WTC11 (cell line): Measurements from ENCODE around the gene ERLEC1. TPM values are rescaled to one million over a fixed set of nuclear protein-coding genes. Genes with fewer than 3 reads are reported as not detected.
A peak's percentile ranks its signal among the peaks of the same experiment; 100 is the strongest.

Source experiments
- CBFB ChIP-seq: sonication (generic); formaldehyde crosslinking; IDR thresholded peaks from 2 replicates; pipeline ENCODE4 v1.8.1; 2022; ENCODE audit warnings: mild to moderate bottlenecking, low read depth, missing genetic modification reagents
- CREM ChIP-seq: sonication (generic); formaldehyde crosslinking; IDR thresholded peaks from 2 replicates; pipeline ENCODE4 v1.8.1; 2022; ENCODE audit warnings: mild to moderate bottlenecking, missing genetic modification reagents, moderate library complexity
- E2F1 ChIP-seq: sonication (generic); formaldehyde crosslinking; IDR thresholded peaks from 2 replicates; pipeline ENCODE4 v1.8.0; 2022; ENCODE audit warnings: mild to moderate bottlenecking, missing genetic modification reagents
- ESRRA ChIP-seq: sonication (generic); formaldehyde crosslinking; IDR thresholded peaks from 2 replicates; pipeline ENCODE4 v1.8.1; 2022; ENCODE audit warnings: mild to moderate bottlenecking, missing genetic modification reagents, borderline replicate concordance
- FOXP1 ChIP-seq: sonication (generic); formaldehyde crosslinking; IDR thresholded peaks from 2 replicates; pipeline ENCODE4 v1.8.0; 2022; ENCODE audit warnings: missing genetic modification reagents, mild to moderate bottlenecking, moderate library complexity, borderline replicate concordance
- KAT7 ChIP-seq: sonication (generic); formaldehyde crosslinking; IDR thresholded peaks from 2 replicates; pipeline ENCODE4 v1.8.1; 2023; ENCODE audit warnings: missing genetic modification reagents, mild to moderate bottlenecking, borderline replicate concordance
- NFATC4 ChIP-seq: fragments of 250-450 bp; sonication (Bioruptor Pico); IDR thresholded peaks from 2 replicates; pipeline ENCODE4 v1.9.0; 2021; ENCODE audit warnings: mild to moderate bottlenecking
- OVOL2 ChIP-seq: fragments of 250-450 bp; sonication (Bioruptor Pico); IDR thresholded peaks from 2 replicates; pipeline ENCODE4 v1.9.0; 2021; ENCODE audit warnings: mild to moderate bottlenecking, borderline replicate concordance
- SP1 ChIP-seq: sonication (generic); formaldehyde crosslinking; conservative IDR thresholded peaks from 2 replicates; pipeline ENCODE4 v1.8.1; 2022; ENCODE audit warnings: missing genetic modification reagents
- TEAD1 ChIP-seq: sonication (generic); formaldehyde crosslinking; IDR thresholded peaks from 2 replicates; pipeline ENCODE4 v1.8.0; 2022; ENCODE audit warnings: mild to moderate bottlenecking, missing genetic modification reagents
- TP53 ChIP-seq: sonication (generic); formaldehyde crosslinking; IDR thresholded peaks from 2 replicates; pipeline ENCODE4 v1.8.1; 2023; ENCODE audit warnings: mild to moderate bottlenecking, missing genetic modification reagents
- USF1 ChIP-seq: sonication (generic); formaldehyde crosslinking; IDR thresholded peaks from 2 replicates; pipeline ENCODE4 v1.8.0; 2022; ENCODE audit warnings: mild to moderate bottlenecking, missing genetic modification reagents
- USF2 ChIP-seq: sonication (generic); formaldehyde crosslinking; IDR thresholded peaks from 2 replicates; pipeline ENCODE4 v1.8.1; 2023; ENCODE audit warnings: mild to moderate bottlenecking, missing genetic modification reagents, moderate library complexity
- ZNF423 ChIP-seq: fragments of 250-450 bp; sonication (Bioruptor Pico); IDR thresholded peaks from 2 replicates; pipeline ENCODE4 v2.1.2; 2022; ENCODE audit warnings: mild to moderate bottlenecking, moderate library complexity
- ZNF532 ChIP-seq: fragments of 250-450 bp; sonication (Bioruptor Pico); IDR thresholded peaks from 2 replicates; pipeline ENCODE4 v1.9.0; 2021; ENCODE audit warnings: mild to moderate bottlenecking, borderline replicate concordance
- total RNA-seq: library from RNA; stranded (reverse); gene quantifications from 3 replicates; pipeline ENCODE4 v1.2.3, GENCODE V29; 2021
- TF ChIP-seq, protein P1 (sequence below): sonication (generic); formaldehyde crosslinking; IDR thresholded peaks from 2 replicates; pipeline ENCODE4 v1.8.1; 2023; ENCODE audit warnings: mild to moderate bottlenecking, missing genetic modification reagents, moderate library complexity
- TF ChIP-seq, protein P2 (sequence below): fragments of 250-450 bp; sonication (Bioruptor Pico); IDR thresholded peaks from 2 replicates; pipeline ENCODE4 v2.1.2; 2022; ENCODE audit warnings: mild to moderate bottlenecking, moderate library complexity
- TF ChIP-seq, protein P3 (sequence below): fragments of 250-450 bp; sonication (Bioruptor Pico); IDR thresholded peaks from 2 replicates; pipeline ENCODE4 v1.9.0; 2021; ENCODE audit warnings: mild to moderate bottlenecking
- TF ChIP-seq, protein P4 (sequence below): fragments of 250-450 bp; sonication (Bioruptor Pico); IDR thresholded peaks from 2 replicates; pipeline ENCODE4 v1.8.0; 2021; ENCODE audit warnings: mild to moderate bottlenecking
- TF ChIP-seq, protein P5 (sequence below): sonication (generic); formaldehyde crosslinking; IDR thresholded peaks from 2 replicates; pipeline ENCODE4 v1.8.1; 2022; ENCODE audit warnings: mild to moderate bottlenecking, moderate library complexity, missing genetic modification reagents
- TF ChIP-seq, protein P6 (sequence below): sonication (generic); formaldehyde crosslinking; IDR thresholded peaks from 2 replicates; pipeline ENCODE4 v1.8.1; 2023; ENCODE audit warnings: mild to moderate bottlenecking, missing genetic modification reagents

The ERLEC1 gene
- total RNA-seq, 1 experiment from 2014 or later: 26.5 TPM

DNA sequence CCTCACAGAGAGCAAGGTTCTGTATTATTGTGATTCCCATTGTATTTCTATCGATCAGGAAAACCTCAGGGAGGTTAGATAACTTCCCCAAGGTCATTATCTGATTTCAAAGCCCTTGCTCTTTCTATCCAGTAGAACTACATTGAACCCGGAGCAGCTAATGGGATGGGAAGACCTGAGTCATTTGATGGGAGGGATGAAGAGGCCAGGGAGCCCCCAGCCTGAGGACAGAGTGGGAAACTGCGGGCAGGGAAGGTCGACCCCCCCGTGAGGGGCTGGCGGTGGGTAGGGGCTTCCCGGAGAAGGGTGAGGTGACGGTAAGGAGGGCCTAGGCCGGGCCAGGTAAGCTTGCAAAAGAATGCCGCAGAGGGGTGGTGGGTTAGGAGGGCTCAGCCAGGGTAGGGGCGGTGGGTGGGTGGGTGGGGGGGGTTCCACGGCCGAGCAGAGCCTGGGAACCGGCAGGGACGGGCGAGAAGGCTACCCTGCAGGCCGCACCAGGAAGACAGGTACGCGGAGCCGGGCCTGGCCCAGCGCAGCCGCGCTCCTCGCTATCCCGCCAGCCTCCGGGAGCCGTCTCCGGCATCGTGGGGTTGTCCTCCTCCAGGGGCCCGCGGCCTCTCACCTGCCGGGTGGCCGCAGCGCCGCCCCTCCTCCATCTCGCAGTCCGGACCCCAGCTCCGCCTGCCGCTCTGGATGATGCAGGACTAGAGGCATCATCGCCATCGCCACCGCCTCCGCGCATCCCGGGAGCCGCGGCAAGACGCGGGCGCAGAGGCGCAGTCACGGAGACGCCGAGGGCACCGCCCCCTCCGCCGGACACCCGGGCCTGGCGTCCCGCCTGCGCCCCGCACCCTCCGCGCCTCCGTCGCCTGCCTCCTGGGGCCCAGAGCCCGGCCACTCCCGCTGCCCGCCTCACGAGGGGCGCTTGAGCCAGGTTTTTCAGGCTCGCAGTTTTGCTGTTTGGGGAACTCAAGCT is 72.7 kb downstream of the ERLEC1 start, which contains the start of gene GPR75 (continued):
- TF ChIP-seq, protein P1, sequence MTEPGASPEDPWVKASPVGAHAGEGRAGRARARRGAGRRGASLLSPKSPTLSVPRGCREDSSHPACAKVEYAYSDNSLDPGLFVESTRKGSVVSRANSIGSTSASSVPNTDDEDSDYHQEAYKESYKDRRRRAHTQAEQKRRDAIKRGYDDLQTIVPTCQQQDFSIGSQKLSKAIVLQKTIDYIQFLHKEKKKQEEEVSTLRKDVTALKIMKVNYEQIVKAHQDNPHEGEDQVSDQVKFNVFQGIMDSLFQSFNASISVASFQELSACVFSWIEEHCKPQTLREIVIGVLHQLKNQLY: 0 out of 2 replicates have a peak, but pooled peaks have one; percentile 15
- TF ChIP-seq TP53 (CRISPR knock-in tag) (no peak), ZNF423 (CRISPR knock-in tag) (peak; percentile 53; the same call in 1 of the 2 replicates), USF1 (CRISPR knock-in tag) (no peak), TEAD1 (CRISPR knock-in tag) (no peak), ZNF532 (0 out of 2 replicates have a peak, but pooled peaks have one; percentile 25), KAT7 (CRISPR knock-in tag) (0 out of 2 replicates have a peak, but pooled peaks have one; percentile 82), ESRRA (CRISPR knock-in tag) (0 out of 2 replicates have a peak, but pooled peaks have one; percentile 46), CREM (CRISPR knock-in tag) (no peak), SP1 (0 out of 2 replicates have a peak, but pooled peaks have one; percentile 28), FOXP1 (CRISPR knock-in tag) (peak; percentile 41; the same call in 1 of the 2 replicates), E2F1 (CRISPR knock-in tag) (no peak), USF2 (CRISPR knock-in tag) (no peak), OVOL2 (CRISPR knock-in tag) (no peak), CBFB (CRISPR knock-in tag) (no peak), NFATC4 (no peak)
- TF ChIP-seq, protein P2, sequence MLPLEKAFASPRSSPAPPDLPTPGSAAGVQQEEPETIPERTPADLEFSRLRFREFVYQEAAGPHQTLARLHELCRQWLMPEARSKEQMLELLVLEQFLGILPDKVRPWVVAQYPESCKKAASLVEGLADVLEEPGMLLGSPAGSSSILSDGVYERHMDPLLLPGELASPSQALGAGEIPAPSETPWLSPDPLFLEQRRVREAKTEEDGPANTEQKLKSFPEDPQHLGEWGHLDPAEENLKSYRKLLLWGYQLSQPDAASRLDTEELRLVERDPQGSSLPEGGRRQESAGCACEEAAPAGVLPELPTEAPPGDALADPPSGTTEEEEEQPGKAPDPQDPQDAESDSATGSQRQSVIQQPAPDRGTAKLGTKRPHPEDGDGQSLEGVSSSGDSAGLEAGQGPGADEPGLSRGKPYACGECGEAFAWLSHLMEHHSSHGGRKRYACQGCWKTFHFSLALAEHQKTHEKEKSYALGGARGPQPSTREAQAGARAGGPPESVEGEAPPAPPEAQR (CRISPR knock-in tag): no peak
- TF ChIP-seq, protein P3, sequence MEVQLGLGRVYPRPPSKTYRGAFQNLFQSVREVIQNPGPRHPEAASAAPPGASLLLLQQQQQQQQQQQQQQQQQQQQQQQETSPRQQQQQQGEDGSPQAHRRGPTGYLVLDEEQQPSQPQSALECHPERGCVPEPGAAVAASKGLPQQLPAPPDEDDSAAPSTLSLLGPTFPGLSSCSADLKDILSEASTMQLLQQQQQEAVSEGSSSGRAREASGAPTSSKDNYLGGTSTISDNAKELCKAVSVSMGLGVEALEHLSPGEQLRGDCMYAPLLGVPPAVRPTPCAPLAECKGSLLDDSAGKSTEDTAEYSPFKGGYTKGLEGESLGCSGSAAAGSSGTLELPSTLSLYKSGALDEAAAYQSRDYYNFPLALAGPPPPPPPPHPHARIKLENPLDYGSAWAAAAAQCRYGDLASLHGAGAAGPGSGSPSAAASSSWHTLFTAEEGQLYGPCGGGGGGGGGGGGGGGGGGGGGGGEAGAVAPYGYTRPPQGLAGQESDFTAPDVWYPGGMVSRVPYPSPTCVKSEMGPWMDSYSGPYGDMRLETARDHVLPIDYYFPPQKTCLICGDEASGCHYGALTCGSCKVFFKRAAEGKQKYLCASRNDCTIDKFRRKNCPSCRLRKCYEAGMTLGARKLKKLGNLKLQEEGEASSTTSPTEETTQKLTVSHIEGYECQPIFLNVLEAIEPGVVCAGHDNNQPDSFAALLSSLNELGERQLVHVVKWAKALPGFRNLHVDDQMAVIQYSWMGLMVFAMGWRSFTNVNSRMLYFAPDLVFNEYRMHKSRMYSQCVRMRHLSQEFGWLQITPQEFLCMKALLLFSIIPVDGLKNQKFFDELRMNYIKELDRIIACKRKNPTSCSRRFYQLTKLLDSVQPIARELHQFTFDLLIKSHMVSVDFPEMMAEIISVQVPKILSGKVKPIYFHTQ (CRISPR knock-in tag): no peak
- TF ChIP-seq, protein P4, sequence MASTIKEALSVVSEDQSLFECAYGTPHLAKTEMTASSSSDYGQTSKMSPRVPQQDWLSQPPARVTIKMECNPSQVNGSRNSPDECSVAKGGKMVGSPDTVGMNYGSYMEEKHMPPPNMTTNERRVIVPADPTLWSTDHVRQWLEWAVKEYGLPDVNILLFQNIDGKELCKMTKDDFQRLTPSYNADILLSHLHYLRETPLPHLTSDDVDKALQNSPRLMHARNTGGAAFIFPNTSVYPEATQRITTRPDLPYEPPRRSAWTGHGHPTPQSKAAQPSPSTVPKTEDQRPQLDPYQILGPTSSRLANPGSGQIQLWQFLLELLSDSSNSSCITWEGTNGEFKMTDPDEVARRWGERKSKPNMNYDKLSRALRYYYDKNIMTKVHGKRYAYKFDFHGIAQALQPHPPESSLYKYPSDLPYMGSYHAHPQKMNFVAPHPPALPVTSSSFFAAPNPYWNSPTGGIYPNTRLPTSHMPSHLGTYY (CRISPR knock-in tag): no peak
- TF ChIP-seq, protein P5, sequence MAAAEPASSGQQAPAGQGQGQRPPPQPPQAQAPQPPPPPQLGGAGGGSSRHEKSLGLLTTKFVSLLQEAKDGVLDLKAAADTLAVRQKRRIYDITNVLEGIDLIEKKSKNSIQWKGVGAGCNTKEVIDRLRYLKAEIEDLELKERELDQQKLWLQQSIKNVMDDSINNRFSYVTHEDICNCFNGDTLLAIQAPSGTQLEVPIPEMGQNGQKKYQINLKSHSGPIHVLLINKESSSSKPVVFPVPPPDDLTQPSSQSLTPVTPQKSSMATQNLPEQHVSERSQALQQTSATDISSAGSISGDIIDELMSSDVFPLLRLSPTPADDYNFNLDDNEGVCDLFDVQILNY (CRISPR knock-in tag): peak; percentile 73; the same call in 1 of the 2 replicates
- TF ChIP-seq, protein P6, sequence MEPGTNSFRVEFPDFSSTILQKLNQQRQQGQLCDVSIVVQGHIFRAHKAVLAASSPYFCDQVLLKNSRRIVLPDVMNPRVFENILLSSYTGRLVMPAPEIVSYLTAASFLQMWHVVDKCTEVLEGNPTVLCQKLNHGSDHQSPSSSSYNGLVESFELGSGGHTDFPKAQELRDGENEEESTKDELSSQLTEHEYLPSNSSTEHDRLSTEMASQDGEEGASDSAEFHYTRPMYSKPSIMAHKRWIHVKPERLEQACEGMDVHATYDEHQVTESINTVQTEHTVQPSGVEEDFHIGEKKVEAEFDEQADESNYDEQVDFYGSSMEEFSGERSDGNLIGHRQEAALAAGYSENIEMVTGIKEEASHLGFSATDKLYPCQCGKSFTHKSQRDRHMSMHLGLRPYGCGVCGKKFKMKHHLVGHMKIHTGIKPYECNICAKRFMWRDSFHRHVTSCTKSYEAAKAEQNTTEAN (CRISPR knock-in tag): no peak
